Epithelial cell of proximal tubule (primary cell): ENCODE results near the gene COX5A. TPM values are rescaled to one million over a fixed set of nuclear protein-coding genes. Genes with fewer than 3 reads are reported as not detected.

ENCODE experiments used
- DNase-seq: peaks from one replicate; pipeline ENCODE4 v3.0.0-alpha.2; 2011; ENCODE audit warnings: low read depth
- H3K4me3 ChIP-seq: 2 replicates; pipeline ENCODE4 v1.5.1; 2011; ENCODE audit warnings: low read depth, mild to moderate bottlenecking, low read length
- CTCF ChIP-seq: conservative IDR thresholded peaks from 2 replicates; pipeline ENCODE4 v1.5.1; 2012; ENCODE audit warnings: low read depth, mild to moderate bottlenecking, low read length
- total RNA-seq: library from RNA; depleted of rRNA; stranded (reverse); fragments of >200 nt; gene quantifications from 2 replicates; pipeline ENCODE4 v1.2.3, GENCODE V29; 2015

Gene COX5A
- total RNA-seq, result 123 and 219 TPM in 2 replicates

- peak within 1 kb of the TSS; percentile 73 for H3K4me3 ChIP-seq
- TF ChIP-seq CTCF, result no peak
- DNase-seq, result peak; percentile 52
Observed at GRCh38 chr15:74937590-74938371, at the start of gene COX5A. TSS of gene COX5A (minus strand) at chr15:74938073. CDS start at chr15:74938014, 59 bp downstream.

- no peak for TF ChIP-seq CTCF
- no peak overlapping the region for H3K4me3 ChIP-seq
- peak; percentile 29 for DNase-seq
Observed at GRCh38 chr15:74983725-74984231, 45.9 kb upstream of the COX5A start.

GRCh38 chr15:74982183-74982582 lies 44.3 kb upstream of the COX5A start:
- TF ChIP-seq CTCF, result no peak
- no peak overlapping the region for H3K4me3 ChIP-seq
- DNase-seq, result no peak

GRCh38 chr15:74978503-74978902 lies 40.6 kb upstream of the COX5A start:
- DNase-seq, result no peak
- no peak for TF ChIP-seq CTCF
- no peak overlapping the region for H3K4me3 ChIP-seq

- DNase-seq, result no peak
- no peak for TF ChIP-seq CTCF
- H3K4me3 ChIP-seq, result no peak overlapping the region
Observed at GRCh38 chr15:74978077-74978476, 40.2 kb upstream of the COX5A start.

GRCh38 chr15:74977599-74977998 lies 39.7 kb upstream of the COX5A start:
- H3K4me3 ChIP-seq, result no peak overlapping the region
- TF ChIP-seq CTCF, result no peak
- DNase-seq, result no peak

GRCh38 chr15:74976159-74976558 lies 38.3 kb upstream of the COX5A start:
- peak; percentile 41 for TF ChIP-seq CTCF
- no peak overlapping the region for H3K4me3 ChIP-seq
- no peak for DNase-seq
